Activated T-cell treated with anti-CD3 and anti-CD28 coated beads for 1 hour (primary cell): ENCODE measurements around the gene RNF130.

Experiments used
- DNase-seq: peaks from one replicate; pipeline ENCODE4 v3.0.0-alpha.2; 2020; ENCODE audit warnings: low read depth

RNF130 gene

GRCh38 chr5:180054226-180054625 lies 17.3 kb downstream of the RNF130 start:
- DNase-seq: no peak

GRCh38 chr5:180053061-180053602 lies 18.4 kb downstream of the RNF130 start:
- DNase-seq: no peak

- DNase-seq: no peak
Measured at GRCh38 chr5:180052211-180052818, 19.2 kb downstream of the RNF130 start.

- no peak for DNase-seq
Measured at GRCh38 chr5:180050121-180050940, 21.2 kb downstream of the RNF130 start.

GRCh38 chr5:180049185-180049548 lies 22.4 kb downstream of the RNF130 start:
- DNase-seq: no peak

- DNase-seq: no peak
Measured at GRCh38 chr5:180047667-180048066, 23.9 kb downstream of the RNF130 start.

- DNase-seq: no peak
Measured at GRCh38 chr5:180046656-180047055, 24.9 kb downstream of the RNF130 start.

GRCh38 chr5:180045889-180046499 lies 25.6 kb downstream of the RNF130 start:
- no peak for DNase-seq

- no peak for DNase-seq
Measured at GRCh38 chr5:180043377-180043776, 28.2 kb downstream of the RNF130 start.

GRCh38 chr5:180041301-180042274 lies 30.0 kb downstream of the RNF130 start:
- DNase-seq: no peak

- no peak for DNase-seq
Measured at GRCh38 chr5:180040287-180041214, 31.0 kb downstream of the RNF130 start.

GRCh38 chr5:180035206-180035931 lies 36.2 kb downstream of the RNF130 start:
- no peak for DNase-seq

GRCh38 chr5:180034564-180034963 lies 37.0 kb downstream of the RNF130 start:
- DNase-seq: no peak

GRCh38 chr5:180027459-180028089 lies 44.0 kb downstream of the RNF130 start:
- DNase-seq: no peak

GRCh38 chr5:180026734-180027458 lies 44.7 kb downstream of the RNF130 start:
- no peak for DNase-seq

- DNase-seq: no peak
Measured at GRCh38 chr5:180026320-180026719, 45.2 kb downstream of the RNF130 start.

GRCh38 chr5:180021900-180022299 lies 49.7 kb downstream of the RNF130 start:
- DNase-seq: no peak

- DNase-seq: no peak
Measured at GRCh38 chr5:180020176-180020575, 51.4 kb downstream of the RNF130 start.
